Embryonic facial prominence (tissue), 1 donor: ENCODE data around the gene RGS6.

Source experiments
- DNase-seq: peaks from one replicate; pipeline ENCODE4 v3.0.0-alpha.2; 2016; ENCODE audit errors: extremely low spot score

RGS6 gene

GRCh38 chr14:72075649-72076334 lies 143.6 kb downstream of the RGS6 start:
- DNase-seq: no peak

- DNase-seq: no peak
Observed at GRCh38 chr14:72081137-72081536, 148.9 kb downstream of the RGS6 start.

- DNase-seq: no peak
Observed at GRCh38 chr14:72084935-72085334, 152.7 kb downstream of the RGS6 start.

- DNase-seq: no peak
Observed at GRCh38 chr14:72089625-72090024, 157.4 kb downstream of the RGS6 start.

- no peak for DNase-seq
Observed at GRCh38 chr14:72094844-72095582, 162.8 kb downstream of the RGS6 start.

GRCh38 chr14:72097173-72097783 lies 165.0 kb downstream of the RGS6 start:
- no peak for DNase-seq

- no peak for DNase-seq
Observed at GRCh38 chr14:72098210-72098609, 166.0 kb downstream of the RGS6 start.

GRCh38 chr14:72099566-72099965 lies 167.3 kb downstream of the RGS6 start:
- DNase-seq: no peak

GRCh38 chr14:72104011-72104613 lies 171.9 kb downstream of the RGS6 start:
- DNase-seq: no peak

- no peak for DNase-seq
Observed at GRCh38 chr14:72111911-72112310, 179.7 kb downstream of the RGS6 start.

GRCh38 chr14:72118841-72119240 lies 186.6 kb downstream of the RGS6 start:
- no peak for DNase-seq

GRCh38 chr14:72120315-72120714 lies 188.1 kb downstream of the RGS6 start:
- DNase-seq: no peak

GRCh38 chr14:72123755-72124154 lies 191.5 kb downstream of the RGS6 start:
- no peak for DNase-seq

GRCh38 chr14:72124171-72124570 lies 191.9 kb downstream of the RGS6 start:
- no peak for DNase-seq

GRCh38 chr14:72126091-72126490 lies 193.9 kb downstream of the RGS6 start:
- DNase-seq: no peak

GRCh38 chr14:72126561-72126960 lies 194.3 kb downstream of the RGS6 start:
- no peak for DNase-seq

- peak; percentile 21 for DNase-seq
Observed at GRCh38 chr14:72128629-72129028, 196.4 kb downstream of the RGS6 start.

- DNase-seq: no peak
Observed at GRCh38 chr14:72129291-72129690, 197.1 kb downstream of the RGS6 start.

GRCh38 chr14:72141084-72141483 lies 208.9 kb downstream of the RGS6 start:
- no peak for DNase-seq

- no peak for DNase-seq
Observed at GRCh38 chr14:72142328-72142727, 210.1 kb downstream of the RGS6 start.

GRCh38 chr14:72146241-72146640 lies 214.0 kb downstream of the RGS6 start:
- no peak for DNase-seq

GRCh38 chr14:72154645-72155378 lies 222.6 kb downstream of the RGS6 start:
- DNase-seq: no peak
